H9 (cell line): ENCODE results near the gene TPP1. TPM values are rescaled to one million over a fixed set of nuclear protein-coding genes. Genes with fewer than 3 reads are reported as not detected.

Experiments
- DNase-seq: peaks from one replicate; pipeline ENCODE4 v3.0.0-alpha.2; 2017
- H2AFZ ChIP-seq: one replicate; pipeline ENCODE4 v1.6.1; 2013; ENCODE audit warnings: mild to moderate bottlenecking, low read length, control low read depth, moderate library complexity
- H2AK5ac ChIP-seq: 2 replicates; pipeline ENCODE4 v1.6.1; 2013; ENCODE audit warnings: low read length, control low read depth, mixed read lengths; ENCODE audit not compliant: insufficient read length
- H2BK120ac ChIP-seq: one replicate; pipeline ENCODE4 v1.6.1; 2013; ENCODE audit warnings: low read depth, mild to moderate bottlenecking, low read length, control low read depth, inconsistent platforms; ENCODE audit not compliant: poor library complexity, severe bottlenecking
- H2BK12ac ChIP-seq: 2 replicates; pipeline ENCODE4 v1.6.1; 2013; ENCODE audit warnings: low read length, control low read depth, mixed read lengths, low read depth; ENCODE audit not compliant: insufficient read length
- H2BK15ac ChIP-seq: 2 replicates; pipeline ENCODE4 v1.6.1; 2013; ENCODE audit warnings: low read depth, low read length, control low read depth
- H2BK20ac ChIP-seq: one replicate; pipeline ENCODE4 v1.6.1; 2013; ENCODE audit warnings: low read depth, mild to moderate bottlenecking, low read length, control low read depth, inconsistent platforms; ENCODE audit not compliant: poor library complexity, severe bottlenecking
- H2BK5ac ChIP-seq: 2 replicates; pipeline ENCODE4 v1.6.1; 2013; ENCODE audit warnings: low read length, control low read depth, mixed read lengths; ENCODE audit not compliant: insufficient read length
- H3K14ac ChIP-seq: 2 replicates; pipeline ENCODE4 v1.6.1; 2013; ENCODE audit warnings: low read length, control low read depth; ENCODE audit not compliant: insufficient read depth
- H3K18ac ChIP-seq: 2 replicates; pipeline ENCODE4 v1.6.1; 2013; ENCODE audit warnings: low read depth, mild to moderate bottlenecking, mixed read lengths, low read length, control low read depth; ENCODE audit not compliant: insufficient read length
- H3K23ac ChIP-seq: 2 replicates; pipeline ENCODE4 v1.6.1; 2013; ENCODE audit warnings: low read length, control low read depth, mixed read lengths, low read depth; ENCODE audit not compliant: insufficient read length
- H3K23me2 ChIP-seq: 2 replicates; pipeline ENCODE4 v1.6.1; 2013; ENCODE audit warnings: low read depth, mild to moderate bottlenecking, mixed read lengths, low read length, control low read depth; ENCODE audit not compliant: insufficient read length, poor library complexity, severe bottlenecking
- H3K27ac ChIP-seq: 2 replicates; pipeline ENCODE4 v1.5.1; 2013; ENCODE audit warnings: low read length, control low read depth, mixed read lengths, low read depth; ENCODE audit not compliant: insufficient read length
- H3K27me3 ChIP-seq: 2 replicates; pipeline ENCODE4 v1.6.1; 2013; ENCODE audit warnings: low read length, control low read depth, inconsistent platforms; ENCODE audit not compliant: insufficient read depth
- H3K4ac ChIP-seq: 2 replicates; pipeline ENCODE4 v1.6.1; 2013; ENCODE audit warnings: low read depth, mild to moderate bottlenecking, control low read depth, inconsistent platforms, low read length, moderate library complexity
- H3K4me1 ChIP-seq: 2 replicates; pipeline ENCODE4 v1.6.1; 2013; ENCODE audit warnings: low read length, control low read depth, inconsistent platforms; ENCODE audit not compliant: insufficient read depth
- H3K4me2 ChIP-seq: 2 replicates; pipeline ENCODE4 v1.6.1; 2013; ENCODE audit warnings: low read length, control low read depth, mixed read lengths; ENCODE audit not compliant: insufficient read length, insufficient read depth
- H3K56ac ChIP-seq: 2 replicates; pipeline ENCODE4 v1.6.1; 2013; ENCODE audit warnings: low read depth, mild to moderate bottlenecking, mixed read lengths, low read length, control low read depth; ENCODE audit not compliant: insufficient read length
- H3K79me1 ChIP-seq: 2 replicates; pipeline ENCODE4 v1.6.1; 2013; ENCODE audit warnings: low read depth, mild to moderate bottlenecking, moderate library complexity, low read length, control low read depth, inconsistent platforms; ENCODE audit not compliant: insufficient read depth, poor library complexity, severe bottlenecking
- H3K79me2 ChIP-seq: 2 replicates; pipeline ENCODE4 v1.6.1; 2013; ENCODE audit warnings: low read length, control low read depth, inconsistent platforms; ENCODE audit not compliant: insufficient read depth
- H3K9ac ChIP-seq: 2 replicates; pipeline ENCODE4 v1.6.1; 2013; ENCODE audit warnings: low read length, control low read depth, mixed read lengths; ENCODE audit not compliant: insufficient read length; ENCODE audit errors: extremely low read depth
- H3K9me3 ChIP-seq: one replicate; pipeline ENCODE4 v1.6.1; 2013; ENCODE audit warnings: low read depth, low read length, inconsistent platforms; ENCODE audit not compliant: control insufficient read depth
- H3T11ph ChIP-seq: one replicate; pipeline ENCODE4 v1.6.1; 2013; ENCODE audit warnings: mild to moderate bottlenecking, low read length, control low read depth, inconsistent platforms
- H4K20me1 ChIP-seq: one replicate; pipeline ENCODE4 v1.6.1; 2013; ENCODE audit not compliant: control insufficient read depth, insufficient read length, insufficient read depth
- H4K5ac ChIP-seq: 2 replicates; pipeline ENCODE4 v1.6.1; 2013; ENCODE audit warnings: low read depth, mild to moderate bottlenecking, mixed read lengths, low read length, control low read depth; ENCODE audit not compliant: insufficient read length
- H4K8ac ChIP-seq: replicated peaks from 2 replicates; pipeline ENCODE4 v1.6.1; 2013; ENCODE audit warnings: low read length, control low read depth, mixed read lengths, low read depth; ENCODE audit not compliant: insufficient read length
- H4K91ac ChIP-seq: 2 replicates; pipeline ENCODE4 v1.6.1; 2013; ENCODE audit warnings: low read depth, mild to moderate bottlenecking, moderate library complexity, mixed read lengths, low read length, control low read depth; ENCODE audit not compliant: insufficient read length
- H3K27ac Mint-ChIP-seq, 3 experiments: 2 replicates in 2 of 3; 3 replicates in 1 of 3; pipeline ENCODE4 v1.8.0; 2020 to 2021; ENCODE audit warnings: mixed read lengths in 3 of 3, mild to moderate bottlenecking in 1 of 3, moderate library complexity in 1 of 3
- H3K27me3 Mint-ChIP-seq: 2 replicates; pipeline ENCODE4 v1.8.0; 2021; ENCODE audit warnings: low read depth, mild to moderate bottlenecking, moderate library complexity, mixed read lengths
- H3K36me3 Mint-ChIP-seq, 3 experiments: 2 replicates in 2 of 3; 3 replicates in 1 of 3; pipeline ENCODE4 v1.8.0; 2020 to 2021; ENCODE audit warnings: low read depth in 3 of 3, mixed read lengths in 3 of 3; ENCODE audit not compliant: insufficient read depth in 1 of 3
- H3K4me1 Mint-ChIP-seq, 2 experiments: 2 replicates each; pipeline ENCODE4 v1.8.0; 2020; ENCODE audit warnings: mixed read lengths in 2 of 2
- H3K4me3 Mint-ChIP-seq, 2 experiments: 2 replicates in 1 of 2; 3 replicates in 1 of 2; pipeline ENCODE4 v1.8.0; 2020 to 2021; ENCODE audit warnings: mild to moderate bottlenecking in 2 of 2, mixed read lengths in 2 of 2, moderate library complexity in 1 of 2
- H3K9me3 Mint-ChIP-seq, 2 experiments: 2 replicates in 1 of 2; 3 replicates in 1 of 2; pipeline ENCODE4 v1.8.0; 2020; ENCODE audit warnings: mild to moderate bottlenecking in 2 of 2, mixed read lengths in 2 of 2, moderate library complexity in 1 of 2
- WGBS: extraction: QIAGEN DNeasy Blood & Tissue Kit; methylation state at CpG from one replicate; pipeline ENCODE4 v1.1.7; 2013; ENCODE audit warnings: missing lambda C conversion rate, low lambda C conversion rate, mixed read lengths; ENCODE audit not compliant: insufficient read length; ENCODE audit errors: extremely low coverage; 5-methylcytosine and 5-hydroxymethylcytosine counted together
- total RNA-seq: library from RNA; stranded (reverse); gene quantifications from 2 replicates; pipeline ENCODE4 v1.2.1, GENCODE V29; 2021
- TF ChIP-seq, protein P1 (sequence below): fragments of 200-600 bp; sonication (generic); conservative IDR thresholded peaks from 3 replicates; pipeline ENCODE4 v1.8.0; 2021; ENCODE audit warnings: antibody characterized with exemption, mild to moderate bottlenecking

Gene TPP1
- total RNA-seq, 1 experiment from 2014 or later, result 37.2 TPM

DNA sequence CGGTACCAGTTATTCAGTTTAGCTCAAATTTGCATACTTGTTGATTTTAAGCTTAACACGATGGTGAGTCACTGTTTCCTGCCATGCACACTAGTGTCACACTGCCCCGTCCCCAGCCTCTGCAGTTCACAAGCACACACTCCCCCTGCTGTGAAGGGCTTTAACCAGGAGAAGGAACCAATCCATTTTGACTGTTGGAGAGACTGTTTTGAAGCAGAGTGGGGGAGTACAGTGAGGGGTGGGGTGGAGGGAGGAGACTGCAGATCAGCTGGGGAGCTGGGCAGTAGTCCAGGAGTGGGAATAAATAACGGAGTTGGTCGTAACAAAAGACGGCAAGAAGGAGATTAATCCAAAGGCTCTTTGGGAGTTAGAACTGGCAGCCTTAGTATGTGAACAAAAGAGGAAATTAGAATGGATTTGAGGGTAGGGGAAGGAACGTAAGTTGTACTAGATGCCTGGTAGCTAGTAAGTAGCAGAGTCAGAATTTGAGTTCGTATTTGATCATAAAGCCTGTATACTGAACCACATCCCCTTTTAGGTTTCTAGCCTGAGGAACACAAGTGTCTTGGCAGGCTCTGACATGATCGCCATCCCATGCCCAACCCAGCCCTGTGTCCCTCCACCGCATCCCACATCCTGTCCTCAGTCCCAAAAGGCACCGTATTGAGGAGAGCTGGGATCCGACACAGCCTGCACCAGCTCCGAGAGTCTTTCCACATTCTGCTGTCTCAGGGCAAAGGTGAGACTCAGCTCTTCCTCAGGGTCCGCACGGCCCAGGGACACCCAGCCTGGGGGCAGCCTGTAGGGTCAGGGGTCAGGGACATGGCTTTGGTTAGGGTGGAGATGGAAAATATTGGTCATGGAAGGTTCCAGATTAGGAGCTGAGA is 862 bp downstream of the TPP1 start:
- WGBS, result 100% methylated on average over 1 of the region's 15 CpGs
- H3K27ac Mint-ChIP-seq, result no peak overlapping the region; a peak in 1 of 7 replicates
- H3K4me1 Mint-ChIP-seq, result no peaks in the 10 kb centered on the region; a peak in 2 of 4 replicates
- Histone ChIP-seq H4K5ac (peak overlapping the region; percentile 41), H3K27me3 (no peaks in the 10 kb centered on the region), H2AFZ (no peak overlapping the region), H3K18ac (no peak overlapping the region), H3T11ph (no peak overlapping the region), H3K23me2 (peaks cover 8% of the 10 kb centered on the region), H3K9me3 (no peaks in the 10 kb centered on the region), H4K8ac (no peak overlapping the region), H2BK20ac (no peak overlapping the region), H3K56ac (no peak overlapping the region), H2BK120ac (no peak overlapping the region), H3K4me1 (no peaks in the 10 kb centered on the region), H3K27ac (no peak overlapping the region), H3K14ac (no peak overlapping the region), H2BK15ac (no peak overlapping the region), H3K4me2 (peak overlapping the region; percentile 92), H4K20me1 (no peaks in the 10 kb centered on the region), H3K79me2 (no peaks in the 10 kb centered on the region), H2BK5ac (no peak overlapping the region), H2AK5ac (no peak overlapping the region), H3K4ac (no peak overlapping the region), H3K9ac (peak overlapping the region; percentile 81), H4K91ac (no peak overlapping the region), H2BK12ac (no peak overlapping the region), H3K23ac (no peak overlapping the region), H3K79me1 (no peaks in the 10 kb centered on the region)
- H3K9me3 Mint-ChIP-seq, result no peaks in the 10 kb centered on the region
- DNase-seq, result no peak
- peaks cover 3 to 20% (median 10%) of the 10 kb centered on the region in 3 experiments; a peak in 6 of 7 replicates for H3K36me3 Mint-ChIP-seq
- TF ChIP-seq, protein P1, sequence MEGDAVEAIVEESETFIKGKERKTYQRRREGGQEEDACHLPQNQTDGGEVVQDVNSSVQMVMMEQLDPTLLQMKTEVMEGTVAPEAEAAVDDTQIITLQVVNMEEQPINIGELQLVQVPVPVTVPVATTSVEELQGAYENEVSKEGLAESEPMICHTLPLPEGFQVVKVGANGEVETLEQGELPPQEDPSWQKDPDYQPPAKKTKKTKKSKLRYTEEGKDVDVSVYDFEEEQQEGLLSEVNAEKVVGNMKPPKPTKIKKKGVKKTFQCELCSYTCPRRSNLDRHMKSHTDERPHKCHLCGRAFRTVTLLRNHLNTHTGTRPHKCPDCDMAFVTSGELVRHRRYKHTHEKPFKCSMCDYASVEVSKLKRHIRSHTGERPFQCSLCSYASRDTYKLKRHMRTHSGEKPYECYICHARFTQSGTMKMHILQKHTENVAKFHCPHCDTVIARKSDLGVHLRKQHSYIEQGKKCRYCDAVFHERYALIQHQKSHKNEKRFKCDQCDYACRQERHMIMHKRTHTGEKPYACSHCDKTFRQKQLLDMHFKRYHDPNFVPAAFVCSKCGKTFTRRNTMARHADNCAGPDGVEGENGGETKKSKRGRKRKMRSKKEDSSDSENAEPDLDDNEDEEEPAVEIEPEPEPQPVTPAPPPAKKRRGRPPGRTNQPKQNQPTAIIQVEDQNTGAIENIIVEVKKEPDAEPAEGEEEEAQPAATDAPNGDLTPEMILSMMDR, result no peak
- H3K4me3 Mint-ChIP-seq, result no peak overlapping the region
- no peaks in the 10 kb centered on the region for H3K27me3 Mint-ChIP-seq
